C4-2B (cell line): ENCODE measurements around the gene SERPINA5.

Experiments used
- ZFX ChIP-seq: fragments of 450-650 bp; IDR thresholded peaks from 2 replicates; pipeline ENCODE4 v1.6.1; 2017
- TF ChIP-seq, protein P1 (sequence below): fragments of 450-650 bp; conservative IDR thresholded peaks from 2 replicates; pipeline ENCODE4 v1.5.1; 2017; ENCODE audit warnings: mild to moderate bottlenecking

DNA sequence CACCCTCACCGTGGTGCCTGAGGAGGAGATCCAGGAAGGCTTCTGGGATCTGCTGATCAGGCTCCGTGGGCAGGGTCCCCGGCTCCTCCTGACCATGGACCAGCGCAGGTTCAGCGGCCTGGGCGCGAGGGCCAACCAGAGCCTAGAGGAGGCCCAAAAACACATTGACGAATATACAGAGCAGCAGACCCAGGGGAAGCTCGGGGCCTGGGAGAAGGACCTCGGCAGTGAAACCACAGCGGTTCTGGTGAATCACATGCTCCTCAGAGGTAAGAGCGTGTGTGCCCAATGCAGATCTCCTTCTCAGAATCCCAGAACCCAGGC is 60.4 kb downstream of the SERPINA5 start:
- TF ChIP-seq, protein P1, sequence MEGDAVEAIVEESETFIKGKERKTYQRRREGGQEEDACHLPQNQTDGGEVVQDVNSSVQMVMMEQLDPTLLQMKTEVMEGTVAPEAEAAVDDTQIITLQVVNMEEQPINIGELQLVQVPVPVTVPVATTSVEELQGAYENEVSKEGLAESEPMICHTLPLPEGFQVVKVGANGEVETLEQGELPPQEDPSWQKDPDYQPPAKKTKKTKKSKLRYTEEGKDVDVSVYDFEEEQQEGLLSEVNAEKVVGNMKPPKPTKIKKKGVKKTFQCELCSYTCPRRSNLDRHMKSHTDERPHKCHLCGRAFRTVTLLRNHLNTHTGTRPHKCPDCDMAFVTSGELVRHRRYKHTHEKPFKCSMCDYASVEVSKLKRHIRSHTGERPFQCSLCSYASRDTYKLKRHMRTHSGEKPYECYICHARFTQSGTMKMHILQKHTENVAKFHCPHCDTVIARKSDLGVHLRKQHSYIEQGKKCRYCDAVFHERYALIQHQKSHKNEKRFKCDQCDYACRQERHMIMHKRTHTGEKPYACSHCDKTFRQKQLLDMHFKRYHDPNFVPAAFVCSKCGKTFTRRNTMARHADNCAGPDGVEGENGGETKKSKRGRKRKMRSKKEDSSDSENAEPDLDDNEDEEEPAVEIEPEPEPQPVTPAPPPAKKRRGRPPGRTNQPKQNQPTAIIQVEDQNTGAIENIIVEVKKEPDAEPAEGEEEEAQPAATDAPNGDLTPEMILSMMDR: no peak
- TF ChIP-seq ZFX: no peak
